HL-60 (cell line): ENCODE results near the gene B4GALT2.

Experiments used
- CTCF ChIP-seq: IDR thresholded peaks from one replicate; pipeline ENCODE4 v1.5.1; 2011; ENCODE audit warnings: low read length, control low read depth, inconsistent platforms; ENCODE audit not compliant: insufficient read depth
- GABPA ChIP-seq: IDR thresholded peaks from 2 replicates; pipeline ENCODE4 v1.6.1; 2012; ENCODE audit warnings: low read depth
- POLR2AphosphoS5 ChIP-seq: IDR thresholded peaks from 2 replicates; pipeline ENCODE4 v1.6.1; 2012; ENCODE audit warnings: low read depth
- REST ChIP-seq: IDR thresholded peaks from 2 replicates; pipeline ENCODE4 v1.6.1; 2012; ENCODE audit warnings: low read depth; ENCODE audit not compliant: insufficient replicate concordance
- SPI1 ChIP-seq: IDR thresholded peaks from 2 replicates; pipeline ENCODE4 v1.6.1; 2012; ENCODE audit warnings: low read depth, mild to moderate bottlenecking, borderline replicate concordance

- no peak for TF ChIP-seq CTCF
- no peak for TF ChIP-seq POLR2AphosphoS5
- no peak for TF ChIP-seq REST
- TF ChIP-seq SPI1, result no peak
- no peak for TF ChIP-seq GABPA
These were observed 51.7 kb downstream of the B4GALT2 start for GRCh38 chr1:44030605-44031251.
